OCI-LY7 (cell line): ENCODE measurements around the gene SOX8. TPM values are rescaled to one million over a fixed set of nuclear protein-coding genes. Genes with fewer than 3 reads are reported as not detected.

Experiments
- BruUV-seq: library from RNA; stranded (reverse); fragments of 400-500 nt; replicated peaks from 2 replicates; lab custom pipeline; 2021; lab: Mats Ljungman, UMichigan
- CTCF ChIA-PET: fragments of 300-600 bp; sonication (Branson Sonifier 250); formaldehyde crosslinking; loops from one replicate; lab custom pipeline; 2022; ENCODE audit warnings: antibody characterized with exemption; ENCODE audit not compliant: unreplicated experiment; lab: Charles Lee
- POLR2A ChIA-PET: fragments of 300-600 bp; sonication (Branson Sonifier 250); formaldehyde crosslinking; loops from one replicate; lab custom pipeline; 2022; ENCODE audit warnings: antibody characterized with exemption; lab: Charles Lee
- DNase-seq: peaks from one replicate; pipeline ENCODE4 v3.0.0-alpha.2; 2015; ENCODE audit warnings: low spot score
- H2AFZ ChIP-seq: fragments of 200-600 bp; sonication (generic), shearing (Covaris generic); 2 replicates; pipeline ENCODE4 v1.6.1; 2014; ENCODE audit warnings: mild to moderate bottlenecking, antibody characterized with exemption, low read length, moderate library complexity
- H3K27ac ChIP-seq: fragments of 200-600 bp; sonication (generic); 2 replicates; pipeline ENCODE4 v1.5.1; 2014; ENCODE audit warnings: mixed run types, low read depth, mild to moderate bottlenecking, moderate library complexity, low read length, inconsistent platforms; ENCODE audit not compliant: poor library complexity, severe bottlenecking
- H3K36me3 ChIP-seq: fragments of 200-600 bp; sonication (generic); 2 replicates; pipeline ENCODE4 v1.6.1; 2014; ENCODE audit warnings: mild to moderate bottlenecking, antibody characterized with exemption, low read length, moderate library complexity, mixed read lengths; ENCODE audit not compliant: insufficient read depth
- H3K4me1 ChIP-seq: fragments of 200-600 bp; sonication (generic); 2 replicates; pipeline ENCODE4 v1.5.1; 2014; ENCODE audit warnings: mild to moderate bottlenecking, low read length; ENCODE audit not compliant: insufficient read depth, poor library complexity, severe bottlenecking
- H3K4me2 ChIP-seq: fragments of 200-600 bp; sonication (generic); 2 replicates; pipeline ENCODE4 v1.6.1; 2014; ENCODE audit warnings: mild to moderate bottlenecking, low read length
- H3K4me3 ChIP-seq: fragments of 200-600 bp; sonication (generic); 2 replicates; pipeline ENCODE4 v1.5.1; 2014; ENCODE audit warnings: mild to moderate bottlenecking, low read depth, low read length; ENCODE audit not compliant: poor library complexity, severe bottlenecking
- H3K79me2 ChIP-seq: fragments of 200-600 bp; sonication (generic); 2 replicates; pipeline ENCODE4 v1.6.1; 2016; ENCODE audit warnings: low read depth, mild to moderate bottlenecking, low read length, moderate library complexity, mixed read lengths; ENCODE audit not compliant: insufficient read depth
- H3K9me2 ChIP-seq: fragments of 200-600 bp; sonication (generic); 2 replicates; pipeline ENCODE4 v1.6.1; 2016; ENCODE audit warnings: mild to moderate bottlenecking, low read length, mixed read lengths; ENCODE audit not compliant: insufficient read depth
- H3K9me3 ChIP-seq: fragments of 200-600 bp; sonication (generic); 2 replicates; pipeline ENCODE4 v1.6.1; 2014; ENCODE audit warnings: mild to moderate bottlenecking, mixed run types, low read length, mixed read lengths
- H4K20me1 ChIP-seq: fragments of 200-600 bp; sonication (generic); 2 replicates; pipeline ENCODE4 v1.6.1; 2014; ENCODE audit warnings: mild to moderate bottlenecking, antibody characterized with exemption, low read length, moderate library complexity, mixed read lengths; ENCODE audit not compliant: insufficient read depth
- EZH2phosphoT487 ChIP-seq: fragments of 200-600 bp; sonication (generic); IDR thresholded peaks from 2 replicates; pipeline ENCODE4 v1.6.1; 2018; ENCODE audit warnings: low read depth, borderline replicate concordance, mild to moderate bottlenecking, mixed run types, antibody characterized with exemption, low read length, moderate library complexity, mixed read lengths
- intact Hi-C: fragments of 100-400 bp; cut with micrococcal nuclease; formaldehyde crosslinking; loops from one replicate; pipeline ENCODE4 v1.10.0; 2022; ENCODE audit not compliant: unreplicated experiment
- total RNA-seq, 2 experiments: library from RNA; depleted of rRNA in 1 of 2; stranded (reverse); fragments of >200 nt in 1 of 2; shearing (Covaris generic) in 1 of 2; gene quantifications; 2 replicates each; pipeline ENCODE4 v1.2.3, GENCODE V29; 2014 to 2022
- TF ChIP-seq, protein P1 (sequence below): fragments of 200-600 bp; sonication (generic); conservative IDR thresholded peaks from 2 replicates; pipeline ENCODE4 v1.5.1; 2014; ENCODE audit warnings: mild to moderate bottlenecking, antibody characterized with exemption, low read length, moderate library complexity, mixed read lengths

Gene SOX8
- total RNA-seq, 2 experiments from 2014 or later, result 0.85 to 2.4 TPM

DNA sequence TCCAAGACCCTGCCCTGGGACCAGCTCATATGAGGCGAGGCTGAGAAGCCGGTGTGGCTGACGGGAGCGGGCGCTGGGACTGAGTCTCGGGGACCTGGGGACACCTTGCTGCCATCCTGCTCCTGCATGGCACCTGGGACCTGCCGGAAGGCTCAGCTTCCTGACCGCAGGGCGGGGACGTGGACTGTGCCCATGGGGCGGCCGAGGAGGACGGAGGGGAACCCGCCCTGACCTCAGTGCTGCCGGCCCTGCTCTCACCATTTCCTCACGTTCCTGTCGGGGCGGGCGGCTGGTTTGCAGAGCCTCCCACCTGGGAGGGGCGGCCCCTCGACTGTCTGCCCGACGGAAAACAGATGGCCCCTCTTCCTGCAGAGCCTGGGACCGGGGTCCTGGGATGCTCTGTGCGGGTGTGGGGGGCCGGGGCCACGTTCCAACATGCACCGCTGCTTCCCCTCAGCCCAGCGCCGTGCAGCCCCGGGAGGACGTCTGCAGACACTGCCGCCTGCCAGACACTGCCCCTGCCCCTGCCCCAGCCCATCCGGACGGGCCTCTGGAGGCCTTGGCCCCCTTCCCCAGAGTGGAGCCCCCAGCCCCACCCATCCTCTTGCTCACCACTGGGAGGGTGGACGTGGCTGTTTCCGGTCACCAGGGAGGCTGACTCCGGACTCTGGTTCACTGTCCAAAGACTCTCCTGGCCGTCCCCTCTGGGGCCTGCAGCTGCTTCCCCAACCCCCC lies 47.1 kb downstream of the SOX8 start:
- no TSS peak for BruUV-seq
- ChIA-PET POLR2A (no interaction called here), CTCF (no interaction called here)
- TF ChIP-seq, protein P1, sequence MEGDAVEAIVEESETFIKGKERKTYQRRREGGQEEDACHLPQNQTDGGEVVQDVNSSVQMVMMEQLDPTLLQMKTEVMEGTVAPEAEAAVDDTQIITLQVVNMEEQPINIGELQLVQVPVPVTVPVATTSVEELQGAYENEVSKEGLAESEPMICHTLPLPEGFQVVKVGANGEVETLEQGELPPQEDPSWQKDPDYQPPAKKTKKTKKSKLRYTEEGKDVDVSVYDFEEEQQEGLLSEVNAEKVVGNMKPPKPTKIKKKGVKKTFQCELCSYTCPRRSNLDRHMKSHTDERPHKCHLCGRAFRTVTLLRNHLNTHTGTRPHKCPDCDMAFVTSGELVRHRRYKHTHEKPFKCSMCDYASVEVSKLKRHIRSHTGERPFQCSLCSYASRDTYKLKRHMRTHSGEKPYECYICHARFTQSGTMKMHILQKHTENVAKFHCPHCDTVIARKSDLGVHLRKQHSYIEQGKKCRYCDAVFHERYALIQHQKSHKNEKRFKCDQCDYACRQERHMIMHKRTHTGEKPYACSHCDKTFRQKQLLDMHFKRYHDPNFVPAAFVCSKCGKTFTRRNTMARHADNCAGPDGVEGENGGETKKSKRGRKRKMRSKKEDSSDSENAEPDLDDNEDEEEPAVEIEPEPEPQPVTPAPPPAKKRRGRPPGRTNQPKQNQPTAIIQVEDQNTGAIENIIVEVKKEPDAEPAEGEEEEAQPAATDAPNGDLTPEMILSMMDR, result no peak
- TF ChIP-seq EZH2phosphoT487, result no peak
- Histone ChIP-seq H3K4me1 (no peaks in the 10 kb centered on the region), H3K36me3 (no peaks in the 10 kb centered on the region), H4K20me1 (no peaks in the 10 kb centered on the region), H3K79me2 (no peaks in the 10 kb centered on the region), H3K4me2 (no peak overlapping the region), H3K9me3 (no peaks in the 10 kb centered on the region), H3K9me2 (no peaks in the 10 kb centered on the region), H2AFZ (no peak overlapping the region), H3K4me3 (no peak overlapping the region), H3K27ac (no peak overlapping the region)
- no peak for DNase-seq
- intact Hi-C loops, result no loop called here

DNA sequence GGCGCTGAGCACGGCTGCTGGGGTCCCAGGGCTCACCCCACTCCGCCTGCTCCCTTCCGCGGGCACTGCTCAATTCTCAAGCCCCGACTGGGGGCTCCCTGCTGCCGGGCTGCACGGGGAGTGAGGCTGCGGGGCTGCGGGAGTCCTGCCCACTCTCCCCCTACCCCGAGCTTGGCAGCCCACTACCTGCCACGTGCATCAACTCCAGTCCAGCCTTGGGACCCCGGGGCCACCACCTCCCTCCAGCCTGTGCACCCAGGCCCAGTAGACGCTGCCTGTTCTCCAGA lies 47.6 kb downstream of the SOX8 start:
- no peaks in the 10 kb centered on the region for H3K9me2 ChIP-seq
- H4K20me1 ChIP-seq, result no peaks in the 10 kb centered on the region
- H3K4me1 ChIP-seq, result no peaks in the 10 kb centered on the region
- H3K4me2 ChIP-seq, result no peak overlapping the region
- BruUV-seq, result no TSS peak
- no peak overlapping the region for H3K27ac ChIP-seq
- no peaks in the 10 kb centered on the region for H3K79me2 ChIP-seq
- H3K36me3 ChIP-seq, result no peaks in the 10 kb centered on the region
- CTCF ChIA-PET, result no interaction called here
- no peak for DNase-seq
- no peaks in the 10 kb centered on the region for H3K9me3 ChIP-seq
- H2AFZ ChIP-seq, result no peak overlapping the region
- H3K4me3 ChIP-seq, result no peak overlapping the region
- POLR2A ChIA-PET, result no interaction called here
- no peak for TF ChIP-seq EZH2phosphoT487
- TF ChIP-seq, protein P1, result no peak
- intact Hi-C loops, result no loop called here

DNA sequence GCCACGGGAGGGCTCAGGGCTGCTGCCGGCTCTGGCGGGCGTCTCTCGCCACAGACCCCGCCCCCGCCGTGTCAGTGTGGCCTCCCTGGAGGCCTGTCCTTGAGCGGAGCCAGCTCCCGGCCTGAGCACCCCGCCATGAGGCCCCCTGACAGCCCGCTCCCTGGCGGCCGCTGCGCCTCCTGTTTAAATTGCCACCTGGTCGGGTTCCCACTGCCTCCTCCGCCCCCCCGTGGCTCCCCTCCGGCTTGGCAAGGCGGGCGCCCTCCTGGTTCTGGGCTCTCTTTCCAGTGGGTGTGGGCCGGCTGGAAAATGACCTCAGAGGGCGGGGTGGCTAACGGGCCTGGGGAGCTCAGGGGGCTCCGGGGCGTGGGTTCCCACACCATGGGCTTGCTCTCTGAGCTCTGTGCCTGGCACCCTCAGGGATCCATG lies 48.9 kb downstream of the SOX8 start:
- BruUV-seq, result no TSS peak
- intact Hi-C loops, result no loop called here

More for the DNA sequence above, 48.9 kb downstream of the SOX8 start:
- DNase-seq, result no peak
- Histone ChIP-seq H3K4me1 (no peaks in the 10 kb centered on the region), H3K4me3 (no peak overlapping the region), H3K27ac (no peak overlapping the region), H2AFZ (no peak overlapping the region), H3K9me3 (no peaks in the 10 kb centered on the region), H3K79me2 (no peaks in the 10 kb centered on the region), H3K9me2 (no peaks in the 10 kb centered on the region), H3K36me3 (no peaks in the 10 kb centered on the region), H3K4me2 (no peak overlapping the region), H4K20me1 (no peaks in the 10 kb centered on the region)
- ChIA-PET POLR2A (no interaction called here), CTCF (no interaction called here)
- TF ChIP-seq EZH2phosphoT487, result no peak
- TF ChIP-seq, protein P1, result no peak
